Right lobe of liver (tissue), 6 donors: Measurements from ENCODE around the gene ITM2C. TPM values are rescaled to one million over a fixed set of nuclear protein-coding genes. Genes with fewer than 3 reads are reported as not detected.

ENCODE experiments used
- ATAC-seq, 4 donors: fragments of 200-7000 bp; cut with Tn5 transposase; one replicate each; pipeline ENCODE4 v1.9.1; 2020; ENCODE audit warnings: mild to moderate bottlenecking in 4 of 4, moderate library complexity in 4 of 4
- DNase-seq, 3 donors: peaks; one replicate each; pipeline ENCODE4 v3.0.0-alpha.2; 2020
- H3K27ac ChIP-seq, 3 donors: fragments of 200-600 bp; one replicate each; pipeline ENCODE4 v1.8.0; 2022
- H3K27me3 ChIP-seq, 2 donors: fragments of 200-600 bp; one replicate each; pipeline ENCODE4 v1.8.0; 2022
- H3K36me3 ChIP-seq, 4 donors: fragments of 200-600 bp; sonication (generic) in 1 of 4; one replicate each; pipeline versions ENCODE4 v1.5.1 to v1.8.0; 2017 to 2022; ENCODE audit warnings: control low read depth in 1 of 4
- H3K4me1 ChIP-seq, 4 donors: fragments of 200-600 bp; sonication (generic) in 1 of 4; one replicate each; pipeline versions ENCODE4 v1.5.1 to v1.8.0; 2017 to 2022; ENCODE audit warnings: control low read depth in 1 of 4
- H3K4me3 ChIP-seq, 3 donors: fragments of 200-600 bp; one replicate each; pipeline ENCODE4 v1.8.0; 2022
- H3K9me3 ChIP-seq, 4 donors: fragments of 200-600 bp; sonication (generic) in 1 of 4; one replicate each; pipeline versions ENCODE4 v1.5.1 to v1.8.0; 2017 to 2022; ENCODE audit warnings: control low read depth in 1 of 4
- POLR2A ChIP-seq: fragments of 450-650 bp; IDR thresholded peaks from one replicate; pipeline ENCODE4 v1.6.1; 2017; ENCODE audit warnings: antibody characterized with exemption, mild to moderate bottlenecking
- whole genome bisulfite sequencing: methylation state at CpG from one replicate; pipeline ENCODE4 v1.1.6; 2018; ENCODE audit warnings: low coverage, low lambda C conversion rate; ENCODE audit not compliant: insufficient coverage; ENCODE audit errors: missing lambda C conversion rate; 5-methylcytosine and 5-hydroxymethylcytosine counted together
- intact Hi-C, 2 donors: fragments of 100-400 bp; cut with DNase I; formaldehyde crosslinking; loops; one replicate each; pipeline versions ENCODE4 v1.11.2 to v1.14.1; 2022
- total RNA-seq, 6 experiments: library from RNA; depleted of rRNA in 2 of 6; stranded (reverse); fragments of >200 nt in 2 of 6; fragmentation: NEBNext Ultra II Directional in 3 of 6; extraction: Animal tissue kit (Norgen Biotek cat#: 25700) in 3 of 6; gene quantifications; one replicate each; pipeline versions ENCODE4 v1.1.0 to v1.2.4, GENCODE V29; 2016 to 2023
- TF ChIP-seq, protein P1 (sequence below), 4 donors: fragments of 200-600 bp in 3 of 4; fragments of 450-650 bp in 1 of 4; IDR thresholded peaks; one replicate each; pipeline versions ENCODE4 v1.5.1 to v1.8.0; 2016 to 2022; ENCODE audit warnings: antibody characterized with exemption in 4 of 4, mild to moderate bottlenecking in 2 of 4
- donor health status: DM: no; HTN: yes; CAD: no.
- donor health status: DM: no; HTN: no; CAD: no.
- donor health status: DM: no; HTN: no; CAD: no.
- donor health status: DM: no; HTN: yes; CAD: no.
- donor health status: DM: no; HTN: yes; CAD: no.

ITM2C gene
- total RNA-seq, 6 experiments from 2014 or later = 11.1 to 26.9 (median 24.2) TPM

DNA sequence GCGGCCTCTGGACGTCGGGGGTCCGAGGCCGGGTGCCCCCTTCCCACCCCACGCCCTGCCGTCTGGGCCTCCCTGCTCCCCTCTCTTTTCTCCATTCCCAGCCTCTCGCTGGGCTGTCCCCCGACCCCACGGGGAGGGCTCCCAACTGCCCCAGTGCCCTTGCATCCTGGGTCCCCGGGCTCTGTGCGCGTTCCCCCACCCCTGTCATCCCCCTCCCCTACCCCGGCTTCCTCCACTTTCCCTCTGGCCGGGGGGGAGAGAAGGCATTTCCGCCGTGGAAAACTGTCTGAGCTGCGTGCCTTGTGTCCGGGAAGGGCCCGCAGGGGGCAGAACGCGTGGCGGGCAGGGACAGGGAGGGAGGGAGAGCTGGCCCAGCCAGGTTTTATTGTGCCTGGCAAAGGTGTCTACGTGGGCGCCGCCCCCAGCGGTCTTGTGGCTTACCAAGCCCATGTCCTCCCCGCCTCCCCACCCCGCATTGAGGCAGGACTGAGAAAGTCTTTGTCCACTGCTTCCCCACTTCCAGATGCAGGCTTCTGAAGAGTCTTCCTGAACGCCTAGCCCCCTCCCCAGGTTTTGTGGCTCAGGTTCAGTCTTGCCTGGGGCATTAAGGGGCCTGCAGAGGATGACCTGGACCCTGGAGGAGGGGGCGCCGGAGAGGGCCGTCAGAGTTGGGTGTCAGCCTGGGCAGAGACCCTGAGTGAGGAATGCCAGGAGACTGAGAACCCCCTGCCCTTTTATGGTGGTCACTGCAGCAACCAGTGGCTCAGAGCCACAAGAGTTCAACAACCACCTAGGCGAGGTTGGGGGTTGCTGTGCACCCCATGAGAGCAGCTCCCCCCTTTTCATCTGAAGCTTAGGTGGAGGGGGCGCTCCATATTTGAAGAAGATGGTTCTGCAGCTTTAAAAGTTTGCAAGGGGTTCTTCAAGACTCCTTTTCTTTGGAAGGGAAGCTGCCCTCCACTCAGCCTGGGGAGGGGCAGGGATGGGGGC, 1.3 kb downstream of the ITM2C start:
- ATAC-seq (no peak), DNase-seq (peak in 1 of 3 donors; percentile 55)
- H3K4me3 ChIP-seq = peak overlapping the region in 2 of 3 donors; percentile 53 to 66
- no peaks in the 10 kb centered on the region for H3K36me3 ChIP-seq
- no peaks in the 10 kb centered on the region for H3K4me1 ChIP-seq
- TF ChIP-seq, protein P1, sequence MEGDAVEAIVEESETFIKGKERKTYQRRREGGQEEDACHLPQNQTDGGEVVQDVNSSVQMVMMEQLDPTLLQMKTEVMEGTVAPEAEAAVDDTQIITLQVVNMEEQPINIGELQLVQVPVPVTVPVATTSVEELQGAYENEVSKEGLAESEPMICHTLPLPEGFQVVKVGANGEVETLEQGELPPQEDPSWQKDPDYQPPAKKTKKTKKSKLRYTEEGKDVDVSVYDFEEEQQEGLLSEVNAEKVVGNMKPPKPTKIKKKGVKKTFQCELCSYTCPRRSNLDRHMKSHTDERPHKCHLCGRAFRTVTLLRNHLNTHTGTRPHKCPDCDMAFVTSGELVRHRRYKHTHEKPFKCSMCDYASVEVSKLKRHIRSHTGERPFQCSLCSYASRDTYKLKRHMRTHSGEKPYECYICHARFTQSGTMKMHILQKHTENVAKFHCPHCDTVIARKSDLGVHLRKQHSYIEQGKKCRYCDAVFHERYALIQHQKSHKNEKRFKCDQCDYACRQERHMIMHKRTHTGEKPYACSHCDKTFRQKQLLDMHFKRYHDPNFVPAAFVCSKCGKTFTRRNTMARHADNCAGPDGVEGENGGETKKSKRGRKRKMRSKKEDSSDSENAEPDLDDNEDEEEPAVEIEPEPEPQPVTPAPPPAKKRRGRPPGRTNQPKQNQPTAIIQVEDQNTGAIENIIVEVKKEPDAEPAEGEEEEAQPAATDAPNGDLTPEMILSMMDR (IDR thresholded peaks at IDR 0.05) = no peak
- TF ChIP-seq POLR2A = no peak
- intact Hi-C loops = no loop called here
- no peaks in the 10 kb centered on the region for H3K9me3 ChIP-seq
- H3K27ac ChIP-seq = no peak overlapping the region
- H3K27me3 ChIP-seq = no peaks in the 10 kb centered on the region
- WGBS = 57% methylated on average over 2 of the region's 35 CpGs

DNA sequence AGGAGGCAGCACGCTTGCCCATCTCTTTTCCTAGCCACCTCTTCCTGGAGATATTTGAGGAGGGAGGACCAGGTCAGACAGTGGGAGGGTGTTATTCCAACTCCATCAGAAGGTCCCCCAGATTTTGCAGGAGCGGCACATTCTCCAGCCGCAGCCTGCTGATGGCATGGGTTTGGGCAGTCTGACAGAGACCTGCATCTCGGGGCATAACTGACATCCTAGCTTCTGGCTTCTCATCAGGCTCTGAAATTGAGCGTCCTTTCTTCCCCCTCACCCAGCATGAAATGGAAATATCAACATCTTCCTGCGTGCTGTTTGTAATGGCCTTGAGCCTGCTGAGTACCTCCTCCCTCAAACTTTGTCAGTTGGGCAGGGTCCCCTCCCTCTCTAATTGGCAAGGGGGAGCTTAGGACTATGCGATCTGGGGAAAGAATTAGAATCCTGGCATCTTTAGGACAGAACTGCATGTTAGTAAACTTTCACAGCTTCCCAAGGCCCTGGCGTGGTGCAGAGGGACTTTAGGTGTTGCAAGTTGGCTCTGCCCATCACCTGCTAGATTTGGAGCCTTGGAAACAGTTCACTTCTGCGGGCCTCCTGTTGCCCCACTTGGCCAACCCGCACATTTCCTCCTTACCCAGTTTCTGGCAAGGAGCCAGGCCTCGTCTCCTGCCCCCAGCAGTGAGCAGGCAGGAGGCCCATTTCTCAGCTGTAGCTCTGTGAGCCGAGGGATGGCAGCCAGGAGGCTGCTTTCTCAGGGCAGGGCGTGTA, 2.2 kb downstream of the ITM2C start:
- peak in 1 of 3 donors; percentile 57 for DNase-seq
- intact Hi-C loops = no loop called here
- H3K4me3 ChIP-seq = no peak overlapping the region
- WGBS = 45% methylated on average over 8 of the region's 13 CpGs
- no peaks in the 10 kb centered on the region for H3K9me3 ChIP-seq
- TF ChIP-seq, protein P1 (IDR thresholded peaks at IDR 0.05) = no peak
- no peak for TF ChIP-seq POLR2A
- ATAC-seq = peak in 1 of 4 donors; percentile 4
- H3K36me3 ChIP-seq = no peaks in the 10 kb centered on the region
- H3K27ac ChIP-seq = no peak overlapping the region
- no peaks in the 10 kb centered on the region for H3K27me3 ChIP-seq
- H3K4me1 ChIP-seq = no peaks in the 10 kb centered on the region

DNA sequence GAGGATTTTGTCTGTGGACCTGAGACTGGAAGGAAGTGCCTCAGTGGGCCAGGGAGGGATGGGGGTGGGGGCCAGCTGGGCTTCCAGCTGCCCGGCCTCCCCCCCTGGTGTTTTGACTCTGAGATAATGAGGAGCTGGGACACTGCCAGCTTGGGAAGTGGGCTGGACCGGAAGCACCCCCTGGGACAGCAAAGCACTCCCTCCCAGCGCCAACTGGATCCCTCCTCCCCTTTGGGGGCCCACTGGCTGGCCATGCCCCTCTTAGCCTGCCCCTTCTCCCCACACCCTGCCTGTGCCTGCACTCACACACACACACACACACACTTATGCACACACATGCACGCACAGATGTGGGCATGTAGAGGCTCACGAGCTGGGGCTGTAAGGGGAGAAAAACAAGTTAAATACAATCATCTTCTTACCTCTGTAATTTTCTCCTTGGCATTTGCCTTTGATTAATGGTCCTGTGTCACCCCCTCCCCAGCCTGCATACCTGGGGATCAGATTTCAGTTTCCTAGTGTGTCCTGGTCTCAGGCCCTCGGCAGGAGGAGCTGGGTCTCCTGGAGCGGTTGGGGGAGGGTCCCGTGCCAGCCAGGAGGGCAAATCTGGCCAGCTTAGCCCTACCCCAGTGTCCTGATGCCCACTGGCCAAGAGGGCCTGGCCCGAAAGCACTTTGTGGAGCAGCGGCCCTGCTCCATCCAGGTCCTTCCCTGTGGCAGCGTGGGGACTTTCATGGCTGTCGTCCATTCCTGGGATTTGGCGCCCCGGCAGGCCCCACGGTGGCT, 3.6 kb downstream of the ITM2C start:
- DNase-seq (peak in 1 of 3 donors; percentile 41), ATAC-seq (no peak)
- intact Hi-C loops = no loop called here
- H3K27ac ChIP-seq = no peak overlapping the region
- WGBS = 63% methylated on average over 5 of the region's 15 CpGs
- no peaks in the 10 kb centered on the region for H3K4me1 ChIP-seq
- H3K9me3 ChIP-seq = no peaks in the 10 kb centered on the region
- TF ChIP-seq POLR2A = no peak
- H3K27me3 ChIP-seq = no peaks in the 10 kb centered on the region
- H3K4me3 ChIP-seq = no peak overlapping the region
- H3K36me3 ChIP-seq = no peaks in the 10 kb centered on the region

DNA sequence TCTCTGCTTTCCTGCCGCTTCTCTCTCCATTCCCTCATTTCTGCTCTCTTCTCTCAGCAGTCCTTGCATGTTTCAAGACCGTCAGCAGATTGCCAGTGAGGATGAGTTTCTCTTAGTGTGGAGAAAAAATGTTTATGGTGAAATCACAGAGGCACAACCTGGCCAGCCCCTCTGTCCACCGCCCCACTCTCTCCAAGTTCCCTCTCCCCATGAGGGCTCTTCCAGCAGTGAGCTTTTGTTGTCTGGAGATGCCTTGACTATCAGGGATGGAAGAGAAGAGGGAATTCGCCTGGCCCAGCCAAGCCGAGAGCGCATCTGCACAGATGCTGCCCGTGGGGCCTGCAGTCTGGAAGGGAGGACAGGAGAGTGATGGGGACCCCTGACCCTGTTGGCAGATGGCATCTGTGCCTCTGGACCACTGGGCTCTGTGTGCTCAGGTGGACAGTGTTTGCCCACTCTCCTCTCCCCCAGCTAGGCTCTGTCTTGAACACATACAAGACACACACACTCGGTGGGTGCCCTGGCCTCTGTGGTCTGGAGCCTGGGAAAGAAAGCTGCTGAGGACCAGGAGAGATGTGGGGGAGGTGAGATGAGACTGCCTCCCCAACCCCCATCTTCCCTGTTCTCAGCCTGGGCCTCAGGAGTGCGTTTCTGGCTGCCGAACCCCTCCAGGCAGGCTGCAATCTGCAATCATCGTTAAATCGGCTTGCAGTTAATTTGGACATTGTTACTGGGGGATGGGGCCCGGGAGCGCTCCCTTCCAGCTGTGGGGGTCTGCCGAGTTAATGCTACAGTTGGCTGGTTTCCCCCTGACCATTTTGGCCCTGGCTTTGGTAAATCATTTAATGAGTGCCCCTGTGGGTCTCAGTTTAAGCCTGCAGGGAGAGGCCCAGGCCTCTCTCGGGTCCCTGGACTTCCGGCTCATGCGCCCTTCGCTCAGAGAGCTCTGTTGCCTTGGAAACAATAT, 4.5 kb downstream of the ITM2C start:
- TF ChIP-seq POLR2A = no peak
- TF ChIP-seq, protein P1 (IDR thresholded peaks at IDR 0.05) = no peak
- Histone ChIP-seq H3K36me3 (no peaks in the 10 kb centered on the region), H3K4me3 (no peak overlapping the region), H3K9me3 (no peaks in the 10 kb centered on the region), H3K4me1 (no peaks in the 10 kb centered on the region), H3K27ac (no peak overlapping the region), H3K27me3 (no peaks in the 10 kb centered on the region)
- WGBS = 81% methylated on average over 12 of the region's 19 CpGs
- intact Hi-C loops = no loop called here
- DNase-seq = peak in 1 of 3 donors; percentile 42
- no peak for ATAC-seq
